Neural progenitor cell (in vitro differentiated cells): ENCODE data around the gene GINS1. TPM values are rescaled to one million over a fixed set of nuclear protein-coding genes. Genes with fewer than 3 reads are reported as not detected.
A peak's percentile ranks its signal among the peaks of the same experiment; 100 is the strongest.

Experiments used
- DNase-seq: peaks from one replicate; pipeline ENCODE4 v3.0.0-alpha.2; 2016; ENCODE audit warnings: low spot score
- H2AFZ ChIP-seq: fragments of 200-600 bp; sonication (generic); replicated peaks from 2 replicates; pipeline ENCODE4 v1.6.1; 2016; ENCODE audit warnings: antibody characterized with exemption
- H3F3A ChIP-seq: fragments of 200-600 bp; sonication (generic); 2 replicates; pipeline ENCODE4 v1.6.1; 2016; ENCODE audit warnings: antibody characterized with exemption, low read depth
- H3K27ac ChIP-seq: fragments of 200-600 bp; sonication (generic); 2 replicates; pipeline ENCODE4 v1.5.1; 2016; ENCODE audit warnings: mild to moderate bottlenecking
- H3K27me3 ChIP-seq: fragments of 200-600 bp; sonication (generic); 2 replicates; pipeline ENCODE4 v1.6.1; 2016; ENCODE audit warnings: mild to moderate bottlenecking, moderate library complexity
- H3K36me3 ChIP-seq: fragments of 200-600 bp; sonication (generic); 2 replicates; pipeline ENCODE4 v1.5.1; 2016
- H3K4me1 ChIP-seq: fragments of 200-600 bp; sonication (generic); 2 replicates; pipeline ENCODE4 v1.6.1; 2016; ENCODE audit warnings: mixed run types
- H3K4me2 ChIP-seq: fragments of 200-600 bp; sonication (generic); 2 replicates; pipeline ENCODE4 v1.6.1; 2016
- H3K4me3 ChIP-seq: fragments of 200-600 bp; sonication (generic); 2 replicates; pipeline ENCODE4 v1.5.1; 2016
- H3K79me2 ChIP-seq: fragments of 200-600 bp; sonication (generic); 2 replicates; pipeline ENCODE4 v1.6.1; 2016; ENCODE audit warnings: low read depth
- H3K9ac ChIP-seq: fragments of 200-600 bp; sonication (generic); 2 replicates; pipeline ENCODE4 v1.6.1; 2016
- H3K9me3 ChIP-seq: fragments of 200-600 bp; sonication (generic); 2 replicates; pipeline ENCODE4 v1.5.1; 2016; ENCODE audit warnings: low read depth
- H4K20me1 ChIP-seq: fragments of 200-600 bp; sonication (generic); 2 replicates; pipeline ENCODE4 v1.6.1; 2016; ENCODE audit warnings: low read depth
- H3K27ac Mint-ChIP-seq: 3 replicates; pipeline ENCODE4 v1.8.0; 2021; ENCODE audit warnings: mixed read lengths
- H3K27me3 Mint-ChIP-seq: 2 replicates; pipeline ENCODE4 v1.8.0; 2022; ENCODE audit warnings: low read depth, mild to moderate bottlenecking, inconsistent platforms, moderate library complexity, mixed read lengths; ENCODE audit not compliant: insufficient read depth
- H3K36me3 Mint-ChIP-seq: 3 replicates; pipeline ENCODE4 v1.8.0; 2021; ENCODE audit warnings: mixed read lengths
- H3K4me1 Mint-ChIP-seq: 3 replicates; pipeline ENCODE4 v1.8.0; 2021; ENCODE audit warnings: mixed read lengths
- H3K4me3 Mint-ChIP-seq: 3 replicates; pipeline ENCODE4 v1.8.0; 2021; ENCODE audit warnings: mild to moderate bottlenecking, moderate library complexity, mixed read lengths
- H3K9me3 Mint-ChIP-seq: 3 replicates; pipeline ENCODE4 v1.8.0; 2020; ENCODE audit warnings: mixed read lengths
- CTCF ChIP-seq: fragments of 200-600 bp; sonication (generic); IDR thresholded peaks from 2 replicates; pipeline ENCODE4 v1.5.1; 2017; ENCODE audit warnings: antibody characterized with exemption, mild to moderate bottlenecking
- EZH2 ChIP-seq: fragments of 200-600 bp; sonication (generic); IDR thresholded peaks from 2 replicates; pipeline ENCODE4 v1.6.1; 2017; ENCODE audit warnings: antibody characterized with exemption, mild to moderate bottlenecking, moderate library complexity
- EZH2phosphoT487 ChIP-seq: fragments of 200-600 bp; sonication (generic); IDR thresholded peaks from 2 replicates; pipeline ENCODE4 v1.6.1; 2017; ENCODE audit warnings: antibody characterized with exemption
- total RNA-seq: library from RNA; depleted of rRNA; stranded (reverse); fragments of >200 nt; gene quantifications from 2 replicates; pipeline ENCODE4 v1.2.3, GENCODE V29; 2015; ENCODE audit warnings: low replicate concordance

Gene GINS1
- total RNA-seq, 1 donor from 2014 or later = 69.6 TPM

GRCh38 chr20:25476106-25477013 is 68.9 kb downstream of the GINS1 start:
- Histone ChIP-seq H3K4me3 (no peak overlapping the region), H3K4me2 (no peak overlapping the region), H3K36me3 (no peaks in the 10 kb centered on the region), H3K9me3 (no peaks in the 10 kb centered on the region), H3K79me2 (no peaks in the 10 kb centered on the region), H4K20me1 (no peaks in the 10 kb centered on the region), H3F3A (no peaks in the 10 kb centered on the region), H3K27ac (no peak overlapping the region), H3K27me3 (no peaks in the 10 kb centered on the region), H2AFZ (no peak overlapping the region), H3K9ac (no peak overlapping the region), H3K4me1 (no peaks in the 10 kb centered on the region)
- Mint-ChIP-seq H3K27me3 (no peaks in the 10 kb centered on the region), H3K9me3 (no peaks in the 10 kb centered on the region), H3K36me3 (peaks cover 36% of the 10 kb centered on the region), H3K4me3 (no peak overlapping the region), H3K4me1 (no peaks in the 10 kb centered on the region), H3K27ac (peak overlapping the region; percentile 63)
- TF ChIP-seq EZH2phosphoT487 (no peak), EZH2 (no peak), CTCF (no peak)
- no peak for DNase-seq

- TF ChIP-seq EZH2 = no peak
- TF ChIP-seq EZH2phosphoT487 = no peak
- TF ChIP-seq CTCF = no peak
- Histone ChIP-seq H2AFZ (no peak overlapping the region), H3F3A (no peaks in the 10 kb centered on the region), H3K36me3 (no peaks in the 10 kb centered on the region), H3K79me2 (no peaks in the 10 kb centered on the region), H3K27ac (no peak overlapping the region), H3K4me3 (no peak overlapping the region), H3K4me1 (no peaks in the 10 kb centered on the region), H4K20me1 (no peaks in the 10 kb centered on the region), H3K27me3 (no peaks in the 10 kb centered on the region), H3K9ac (no peak overlapping the region), H3K4me2 (no peak overlapping the region), H3K9me3 (no peaks in the 10 kb centered on the region)
- Mint-ChIP-seq H3K9me3 (no peaks in the 10 kb centered on the region), H3K27me3 (peaks cover 2% of the 10 kb centered on the region), H3K4me3 (no peak overlapping the region), H3K36me3 (peaks cover 34% of the 10 kb centered on the region), H3K4me1 (no peaks in the 10 kb centered on the region), H3K27ac (peak overlapping the region; percentile 63)
- DNase-seq = no peak
Measured at GRCh38 chr20:25477014-25477882, 69.8 kb downstream of the GINS1 start.

DNA sequence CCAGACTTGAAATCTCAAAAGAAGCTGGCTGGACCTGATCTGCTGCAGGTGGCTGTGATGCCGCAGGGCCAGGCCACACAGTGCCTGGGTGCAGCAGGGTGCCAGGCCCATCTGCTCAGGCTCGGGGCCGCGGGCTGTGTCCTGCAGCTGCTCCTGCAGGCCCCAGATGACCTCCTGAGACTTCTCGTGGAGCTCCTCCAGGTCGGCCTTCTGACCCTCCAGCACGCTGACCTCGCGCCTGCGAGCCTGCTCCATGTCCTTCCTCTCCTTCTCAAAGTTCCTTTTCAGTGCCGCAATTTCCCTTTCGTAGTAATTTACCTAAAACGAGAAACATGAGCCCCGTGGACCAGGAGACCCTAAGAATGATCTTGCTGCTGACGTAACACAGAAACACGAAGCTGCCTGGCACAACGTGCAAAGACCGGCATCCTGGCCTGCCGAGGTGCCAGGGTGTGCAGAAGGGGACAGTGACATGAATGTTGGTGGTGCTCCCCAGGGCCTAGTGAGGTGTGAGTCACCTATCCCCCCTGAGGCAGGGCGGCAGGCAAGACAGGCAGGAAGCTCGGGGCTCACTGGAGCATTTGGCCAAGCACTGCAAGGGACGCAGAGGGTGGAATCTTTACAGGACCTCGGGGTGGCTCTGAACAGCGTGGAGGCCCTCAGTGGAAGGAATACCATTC is 71.6 kb downstream of the GINS1 start:
- Mint-ChIP-seq H3K4me3 (no peak overlapping the region), H3K4me1 (no peaks in the 10 kb centered on the region), H3K27me3 (peaks cover 2% of the 10 kb centered on the region), H3K27ac (no peak overlapping the region), H3K9me3 (no peaks in the 10 kb centered on the region), H3K36me3 (peaks cover 27% of the 10 kb centered on the region)
- Histone ChIP-seq H3K27ac (no peak overlapping the region), H4K20me1 (no peaks in the 10 kb centered on the region), H3K27me3 (no peaks in the 10 kb centered on the region), H3K9ac (no peak overlapping the region), H3K36me3 (no peaks in the 10 kb centered on the region), H3K4me2 (no peak overlapping the region), H3K79me2 (no peaks in the 10 kb centered on the region), H3K9me3 (no peaks in the 10 kb centered on the region), H3F3A (no peaks in the 10 kb centered on the region), H3K4me3 (no peak overlapping the region), H3K4me1 (no peaks in the 10 kb centered on the region), H2AFZ (no peak overlapping the region)
- no peak for TF ChIP-seq CTCF
- TF ChIP-seq EZH2 = no peak
- TF ChIP-seq EZH2phosphoT487 = no peak
- no peak for DNase-seq
